ENCODE measurements around the gene CYP4V2. TPM values are rescaled to one million over a fixed set of nuclear protein-coding genes. Genes with fewer than 3 reads are reported as not detected.
A peak's percentile ranks its signal among the peaks of the same experiment; 100 is the strongest.

CYP4V2 gene
- total RNA-seq, 1 donor from 2014 or later, result 14.1 TPM

- H3K36me3 Mint-ChIP-seq (ENCODE audit: unreplicated experiment), result peaks cover 2% of the 10 kb centered on the region
- H3K27ac Mint-ChIP-seq (ENCODE audit: unreplicated experiment), result no peak overlapping the region
- peaks cover 12% of the 10 kb centered on the region for H3K4me1 Mint-ChIP-seq (ENCODE audit: unreplicated experiment)
- H3K27me3 Mint-ChIP-seq (ENCODE audit: unreplicated experiment), result peaks cover 8% of the 10 kb centered on the region
- no peaks in the 10 kb centered on the region for H3K9me3 Mint-ChIP-seq (ENCODE audit: unreplicated experiment)
- DNase-seq (ENCODE audit: extremely low spot score, unreplicated experiment), result no peak
- TF ChIP-seq CTCF (IDR thresholded peaks at IDR 0.05), result no peak
- no peak overlapping the region for H3K4me3 Mint-ChIP-seq (ENCODE audit: unreplicated experiment)
Measured at GRCh38 chr4:186148336-186148975, 42.9 kb upstream of the CYP4V2 start.

GRCh38 chr4:186149872-186150271, 41.5 kb upstream of the CYP4V2 start:
- H3K36me3 Mint-ChIP-seq (ENCODE audit: unreplicated experiment), result peaks cover 2% of the 10 kb centered on the region
- no peak overlapping the region for H3K4me3 Mint-ChIP-seq (ENCODE audit: unreplicated experiment)
- TF ChIP-seq CTCF (IDR thresholded peaks at IDR 0.05), result peak; percentile 66
- peaks cover 6% of the 10 kb centered on the region for H3K4me1 Mint-ChIP-seq (ENCODE audit: unreplicated experiment)
- H3K9me3 Mint-ChIP-seq (ENCODE audit: unreplicated experiment), result no peaks in the 10 kb centered on the region
- DNase-seq (ENCODE audit: extremely low spot score, unreplicated experiment), result peak; percentile 86
- H3K27ac Mint-ChIP-seq (ENCODE audit: unreplicated experiment), result no peak overlapping the region
- H3K27me3 Mint-ChIP-seq (ENCODE audit: unreplicated experiment), result peaks cover 8% of the 10 kb centered on the region

GRCh38 chr4:186150926-186151325, 40.4 kb upstream of the CYP4V2 start:
- peaks cover 2% of the 10 kb centered on the region for H3K36me3 Mint-ChIP-seq (ENCODE audit: unreplicated experiment)
- H3K27ac Mint-ChIP-seq (ENCODE audit: unreplicated experiment), result no peak overlapping the region
- H3K4me3 Mint-ChIP-seq (ENCODE audit: unreplicated experiment), result no peak overlapping the region
- DNase-seq (ENCODE audit: extremely low spot score, unreplicated experiment), result peak; percentile 64
- H3K27me3 Mint-ChIP-seq (ENCODE audit: unreplicated experiment), result peaks cover 4% of the 10 kb centered on the region
- H3K4me1 Mint-ChIP-seq (ENCODE audit: unreplicated experiment), result no peaks in the 10 kb centered on the region
- no peaks in the 10 kb centered on the region for H3K9me3 Mint-ChIP-seq (ENCODE audit: unreplicated experiment)
- TF ChIP-seq CTCF (IDR thresholded peaks at IDR 0.05), result no peak

- Mint-ChIP-seq H3K4me1 (ENCODE audit: unreplicated experiment) (no peaks in the 10 kb centered on the region), H3K27me3 (ENCODE audit: unreplicated experiment) (peaks cover 2% of the 10 kb centered on the region), H3K36me3 (ENCODE audit: unreplicated experiment) (peaks cover 2% of the 10 kb centered on the region), H3K9me3 (ENCODE audit: unreplicated experiment) (no peaks in the 10 kb centered on the region), H3K4me3 (ENCODE audit: unreplicated experiment) (no peak overlapping the region), H3K27ac (ENCODE audit: unreplicated experiment) (no peak overlapping the region)
- no peak for TF ChIP-seq CTCF (IDR thresholded peaks at IDR 0.05)
- peak; percentile 57 for DNase-seq (ENCODE audit: extremely low spot score, unreplicated experiment)
Measured at GRCh38 chr4:186151499-186151898, 39.9 kb upstream of the CYP4V2 start.

GRCh38 chr4:186158021-186158813, 33.1 kb upstream of the CYP4V2 start:
- no peak for DNase-seq (ENCODE audit: extremely low spot score, unreplicated experiment)
- H3K9me3 Mint-ChIP-seq (ENCODE audit: unreplicated experiment), result no peaks in the 10 kb centered on the region
- H3K27me3 Mint-ChIP-seq (ENCODE audit: unreplicated experiment), result peaks cover 4% of the 10 kb centered on the region
- no peak for TF ChIP-seq CTCF (IDR thresholded peaks at IDR 0.05)
- no peak overlapping the region for H3K4me3 Mint-ChIP-seq (ENCODE audit: unreplicated experiment)
- H3K4me1 Mint-ChIP-seq (ENCODE audit: unreplicated experiment), result peaks cover 2% of the 10 kb centered on the region
- H3K27ac Mint-ChIP-seq (ENCODE audit: unreplicated experiment), result no peak overlapping the region
- no peaks in the 10 kb centered on the region for H3K36me3 Mint-ChIP-seq (ENCODE audit: unreplicated experiment)

Data from osteocyte (in vitro differentiated cells).